ENCODE measurements around the gene EPO.

- no peak for TF ChIP-seq CTCF (optimal IDR thresholded peaks at IDR 0.05 in 1 of 3, IDR thresholded peaks at IDR 0.05 in 1 of 3, conservative IDR thresholded peaks at IDR 0.05 in 1 of 3; ENCODE audit: extremely low read depth in 1 of 3, insufficient read depth in 2 of 3, low read length in 3 of 3)
- no peak for TF ChIP-seq EZH2 (IDR thresholded peaks at IDR 0.05; ENCODE audit: low read length)
Observed at GRCh38 chr7:100675581-100676350, 44.5 kb upstream of the EPO start.
